GM18520 (cell line): ENCODE results near the gene B3GNT7.
"Not testable (repeated sequence)": the region's sequence is repeated elsewhere in the genome, so short reads cannot be mapped to it uniquely, and the experiment has no call there.

ENCODE experiments used
- ATAC-seq: cut with Tn5 transposase; IDR thresholded peaks from one replicate; pipeline ENCODE4 v1.9.1; 2021; ENCODE audit not compliant: unreplicated experiment

B3GNT7 gene

GRCh38 chr2:231423176-231423575 lies 27.7 kb downstream of the B3GNT7 start:
- no peak for ATAC-seq

- ATAC-seq: no peak
Measured at GRCh38 chr2:231425291-231425810, 29.8 kb downstream of the B3GNT7 start.

GRCh38 chr2:231425811-231426703 lies 30.5 kb downstream of the B3GNT7 start:
- ATAC-seq: no peak

- ATAC-seq: no peak
Measured at GRCh38 chr2:231427116-231427515, 31.6 kb downstream of the B3GNT7 start.

GRCh38 chr2:231429152-231429551 lies 33.6 kb downstream of the B3GNT7 start:
- ATAC-seq: no peak

GRCh38 chr2:231429901-231430300 lies 34.4 kb downstream of the B3GNT7 start:
- ATAC-seq: no peak

GRCh38 chr2:231430437-231430836 lies 34.9 kb downstream of the B3GNT7 start:
- not testable (repeated sequence) for ATAC-seq

- ATAC-seq: no peak
Measured at GRCh38 chr2:231431606-231432005, 36.1 kb downstream of the B3GNT7 start.

GRCh38 chr2:231433990-231434389 lies 38.5 kb downstream of the B3GNT7 start:
- no peak for ATAC-seq

GRCh38 chr2:231436957-231437356 lies 41.4 kb downstream of the B3GNT7 start:
- ATAC-seq: no peak

- no peak for ATAC-seq
Measured at GRCh38 chr2:231449503-231450054, 54.1 kb downstream of the B3GNT7 start.

- no peak for ATAC-seq
Measured at GRCh38 chr2:231450548-231450989, 55.1 kb downstream of the B3GNT7 start.
